GM18505 (cell line): Measurements from ENCODE around the gene PGS1.

ENCODE experiments used
- ATAC-seq: cut with Tn5 transposase; IDR thresholded peaks from one replicate; pipeline ENCODE4 v1.9.1; 2021; ENCODE audit not compliant: unreplicated experiment
- POLR2A ChIP-seq: IDR thresholded peaks from 4 replicates; pipeline ENCODE4 v1.6.1; 2011; ENCODE audit warnings: borderline replicate concordance; ENCODE audit not compliant: insufficient read depth, insufficient read length; ENCODE audit errors: extremely low read depth

Gene PGS1

DNA sequence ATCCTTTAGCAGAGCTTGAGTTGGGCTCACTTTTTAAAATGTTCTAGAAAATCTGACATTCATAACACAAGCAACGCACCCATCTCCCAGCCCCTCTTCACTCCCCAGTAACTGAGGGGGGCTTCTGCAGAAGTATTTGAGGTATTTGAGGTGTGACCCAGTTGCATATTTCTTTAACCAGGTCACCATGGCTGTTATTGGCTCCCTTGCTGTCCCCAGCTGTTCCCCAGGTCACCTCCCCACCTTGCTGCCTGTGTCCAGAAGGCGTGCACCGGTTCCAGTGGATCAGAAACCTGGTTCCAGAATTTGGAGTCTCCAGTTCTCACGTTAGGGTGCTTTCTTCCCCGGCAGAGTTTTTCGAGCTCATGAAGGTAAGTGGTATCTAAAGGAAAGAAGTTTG lies 13.8 kb downstream of the PGS1 start:
- TF ChIP-seq POLR2A = no peak
- no peak for ATAC-seq

- no peak for ATAC-seq
- TF ChIP-seq POLR2A = no peak
These were observed 15.1 kb downstream of the PGS1 start for GRCh38 chr17:78393575-78393974.

GRCh38 chr17:78394209-78394608 lies 15.8 kb downstream of the PGS1 start:
- ATAC-seq = no peak
- no peak for TF ChIP-seq POLR2A

- no peak for ATAC-seq
- TF ChIP-seq POLR2A = no peak
These were observed 16.7 kb downstream of the PGS1 start for GRCh38 chr17:78395155-78395554.

- ATAC-seq = no peak
- no peak for TF ChIP-seq POLR2A
These were observed 18.2 kb downstream of the PGS1 start for GRCh38 chr17:78396441-78397337.

DNA sequence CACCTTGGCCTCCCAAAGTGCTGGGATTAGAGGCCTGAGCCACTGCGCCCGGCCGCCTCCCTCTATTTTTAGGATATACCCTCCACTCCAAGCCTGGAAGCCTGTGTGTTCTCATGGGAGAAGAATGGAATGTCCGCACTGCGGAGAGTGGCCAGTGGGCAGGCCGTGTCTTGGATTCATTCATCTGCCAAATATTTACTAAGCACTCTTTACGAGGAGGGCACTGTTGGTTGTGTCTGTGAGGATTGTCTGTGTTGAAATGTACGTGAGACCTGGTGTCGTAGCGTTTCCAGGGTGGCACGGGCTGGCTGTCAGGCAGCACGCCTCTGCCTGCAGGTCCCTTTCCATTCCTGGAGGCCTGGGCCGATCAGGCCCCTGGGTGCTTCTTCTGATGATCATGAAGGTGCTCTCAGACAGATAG lies 19.2 kb downstream of the PGS1 start:
- ATAC-seq = no peak
- no peak for TF ChIP-seq POLR2A

DNA sequence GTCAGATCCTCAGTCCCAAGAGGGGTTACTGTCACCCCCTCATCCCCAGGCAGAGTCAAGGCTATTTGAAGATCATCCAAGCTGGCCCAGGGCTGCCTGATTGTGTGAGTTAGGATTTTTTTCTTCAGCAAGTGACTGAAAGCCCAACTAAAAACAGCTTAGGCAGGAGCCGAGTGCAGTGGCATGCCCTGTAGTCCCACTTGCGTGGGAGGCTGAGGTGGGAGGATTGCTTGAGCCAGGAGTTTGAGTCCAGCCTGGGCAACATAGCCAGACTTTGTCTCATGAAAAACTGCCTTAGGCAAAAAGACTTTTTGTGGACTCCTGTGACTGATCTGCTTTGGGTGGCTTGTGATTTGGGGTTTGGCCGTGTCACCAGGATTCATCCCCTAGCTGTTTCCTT lies 19.9 kb downstream of the PGS1 start:
- ATAC-seq = no peak

DNA sequence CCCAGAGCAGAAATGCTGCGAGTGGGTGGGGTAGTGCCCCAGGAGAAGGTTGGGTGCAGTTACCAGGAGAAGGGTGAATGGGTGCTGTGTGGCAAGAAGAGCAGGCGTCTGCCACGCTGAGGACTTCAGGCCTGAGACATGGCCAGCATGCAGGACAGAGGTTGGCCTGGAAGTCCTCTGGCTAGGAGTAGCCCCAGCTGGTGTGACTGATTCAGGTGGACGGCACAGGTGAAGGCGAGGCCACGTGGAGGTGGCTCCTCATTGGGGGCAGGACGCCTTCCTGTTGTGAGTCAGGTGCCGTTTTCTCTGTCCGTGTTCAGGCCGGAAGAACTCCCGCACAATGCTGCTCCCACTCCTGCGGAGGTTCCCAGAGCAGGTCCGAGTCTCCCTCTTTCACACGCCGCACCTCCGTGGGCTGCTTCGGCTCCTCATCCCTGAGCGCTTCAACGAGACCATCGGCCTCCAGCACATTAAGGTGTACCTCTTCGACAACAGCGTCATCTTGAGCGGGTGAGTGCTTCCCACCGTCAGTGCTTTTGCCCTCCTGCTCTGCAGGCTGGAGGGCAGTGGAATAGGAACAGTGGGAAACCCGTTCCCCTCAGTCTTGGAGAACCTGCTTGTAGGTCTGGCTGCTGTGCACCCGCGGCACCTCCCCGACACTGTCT lies 20.7 kb downstream of the PGS1 start:
- no peak for ATAC-seq

More for the DNA sequence above, 19.9 kb downstream of the PGS1 start:
- no peak for TF ChIP-seq POLR2A

DNA sequence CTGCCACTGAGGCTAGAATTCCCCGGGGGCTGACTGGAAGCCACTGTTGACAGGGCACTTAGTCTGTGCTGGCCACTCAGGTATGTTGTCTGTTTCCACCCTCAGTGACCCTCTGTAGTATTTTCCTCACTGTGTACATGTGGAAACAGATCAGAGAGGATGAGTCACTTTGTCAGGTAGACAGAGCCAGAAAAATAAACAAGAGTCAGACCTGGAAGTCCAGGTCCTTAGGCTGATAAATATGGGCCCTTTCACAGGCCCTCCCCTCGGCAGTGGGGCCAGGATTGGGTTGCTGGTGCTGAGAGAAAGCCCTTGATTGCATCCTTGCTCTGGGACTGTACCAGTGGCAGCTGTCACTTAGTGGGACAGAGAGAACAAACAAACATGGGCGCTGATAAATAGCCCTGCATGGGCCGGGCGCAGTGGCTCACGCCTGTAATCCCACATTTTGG lies 21.3 kb downstream of the PGS1 start:
- TF ChIP-seq POLR2A = no peak
- ATAC-seq = no peak

More for the DNA sequence above, 20.7 kb downstream of the PGS1 start:
- TF ChIP-seq POLR2A = no peak

DNA sequence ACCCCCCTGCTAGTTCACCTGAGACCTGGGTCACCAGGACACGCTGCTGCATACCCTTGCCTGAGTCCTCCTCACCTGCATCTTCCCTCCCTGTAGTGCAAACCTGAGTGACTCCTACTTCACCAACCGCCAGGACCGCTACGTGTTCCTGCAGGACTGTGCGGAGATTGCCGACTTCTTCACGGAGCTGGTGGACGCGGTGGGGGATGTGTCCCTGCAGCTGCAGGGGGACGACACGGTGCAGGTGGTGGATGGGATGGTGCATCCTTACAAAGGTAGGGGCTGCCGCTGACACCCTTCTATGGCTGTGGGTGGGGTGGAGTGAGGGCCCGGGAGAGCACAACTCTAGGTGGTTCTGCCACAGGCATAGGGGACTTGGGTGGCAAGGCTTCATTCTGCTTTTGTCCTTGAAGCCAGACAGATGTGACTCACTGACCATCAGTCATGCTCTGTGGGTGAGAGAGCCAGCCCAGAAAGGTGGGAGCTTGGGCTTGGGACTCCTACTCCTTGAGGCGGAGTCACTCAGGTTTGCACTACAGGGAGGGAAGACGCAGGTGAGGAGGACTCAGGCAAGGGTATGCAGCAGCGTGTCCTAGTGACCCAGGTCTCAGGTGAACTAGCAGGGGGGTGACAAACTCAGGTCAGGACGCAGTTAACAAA lies 22.3 kb downstream of the PGS1 start:
- TF ChIP-seq POLR2A = no peak
- no peak for ATAC-seq

GRCh38 chr17:78401246-78401645 lies 22.8 kb downstream of the PGS1 start:
- no peak for TF ChIP-seq POLR2A

DNA sequence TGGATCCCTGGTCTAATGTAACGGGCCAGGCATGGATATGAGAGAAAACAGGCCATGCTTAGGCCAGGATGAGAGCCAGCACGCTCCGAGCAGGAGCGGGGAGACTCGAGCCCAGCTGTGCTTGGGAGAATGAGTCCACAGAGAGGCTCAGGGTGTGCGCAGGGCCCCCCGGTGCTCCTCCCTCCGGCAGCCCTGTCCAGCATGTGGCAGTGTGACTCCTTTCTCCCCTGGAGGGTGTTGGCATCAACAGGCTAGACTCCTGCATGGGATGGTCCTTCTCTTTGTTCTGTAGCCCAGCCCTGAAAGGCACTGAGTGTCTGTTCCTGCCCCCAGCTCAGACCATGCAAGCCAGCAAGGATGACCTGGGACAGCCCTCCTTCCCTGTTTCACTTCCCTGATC lies 23.4 kb downstream of the PGS1 start:
- no peak for ATAC-seq
- no peak for TF ChIP-seq POLR2A

More at GRCh38 chr17:78401246-78401645, 22.8 kb downstream of the PGS1 start:
- ATAC-seq = no peak

DNA sequence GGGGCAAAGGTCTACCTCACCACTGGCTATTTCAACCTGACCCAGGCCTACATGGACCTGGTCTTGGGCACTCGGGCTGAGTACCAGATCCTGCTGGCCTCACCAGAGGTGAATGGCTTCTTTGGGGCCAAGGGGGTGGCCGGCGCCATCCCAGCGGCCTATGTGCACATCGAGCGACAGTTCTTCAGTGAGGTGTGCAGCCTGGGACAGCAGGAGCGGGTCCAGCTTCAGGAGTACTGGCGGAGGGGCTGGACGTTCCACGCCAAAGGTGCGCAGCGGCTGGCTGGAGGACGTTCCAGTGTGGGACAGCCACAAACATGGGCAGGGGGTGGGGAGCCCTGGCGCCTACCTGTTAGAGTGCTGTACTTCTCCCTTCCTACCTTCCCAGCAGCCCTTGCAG lies 25.4 kb downstream of the PGS1 start:
- ATAC-seq = no peak
- TF ChIP-seq POLR2A = no peak
